Fibroblast of gingiva (primary cell): ENCODE data around the gene SINHCAF.
"Not testable (repeated sequence)": the region's sequence is repeated elsewhere in the genome, so short reads cannot be mapped to it uniquely, and the experiment has no call there.

Experiments
- DNase-seq: peaks from one replicate; pipeline ENCODE4 v3.0.0-alpha.2; 2011; ENCODE audit warnings: low read depth

The SINHCAF gene, protein sequence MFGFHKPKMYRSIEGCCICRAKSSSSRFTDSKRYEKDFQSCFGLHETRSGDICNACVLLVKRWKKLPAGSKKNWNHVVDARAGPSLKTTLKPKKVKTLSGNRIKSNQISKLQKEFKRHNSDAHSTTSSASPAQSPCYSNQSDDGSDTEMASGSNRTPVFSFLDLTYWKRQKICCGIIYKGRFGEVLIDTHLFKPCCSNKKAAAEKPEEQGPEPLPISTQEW

GRCh38 chr12:31325877-31326631 lies at the start of gene SINHCAF:
SINHCAF (minus strand) TSS chr12:31326150; CDS start chr12:31298204, 27,946 bp downstream.
- DNase-seq, result peak; percentile 97

GRCh38 chr12:31375422-31375821 lies 49.5 kb upstream of the SINHCAF start:
- DNase-seq, result not testable (repeated sequence)

DNA sequence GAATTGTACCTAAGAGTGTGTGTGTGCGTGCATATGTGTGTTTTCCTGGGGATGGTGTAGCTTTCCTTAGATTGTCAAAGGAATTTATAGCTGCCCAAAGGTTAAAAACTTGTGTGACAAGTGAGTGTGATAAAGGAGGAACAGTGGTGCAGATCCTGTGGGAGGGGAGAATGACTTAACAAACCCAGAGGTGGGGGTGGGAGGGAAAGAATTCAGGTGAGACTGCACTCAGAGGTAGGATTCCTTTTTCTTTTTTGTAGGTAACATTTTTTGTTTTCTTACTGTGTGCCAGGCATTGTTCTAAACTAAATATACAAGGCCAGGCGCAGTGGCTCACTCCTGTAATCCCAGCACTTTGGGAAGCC lies 45.3 kb upstream of the SINHCAF start:
- DNase-seq, result no peak

DNA sequence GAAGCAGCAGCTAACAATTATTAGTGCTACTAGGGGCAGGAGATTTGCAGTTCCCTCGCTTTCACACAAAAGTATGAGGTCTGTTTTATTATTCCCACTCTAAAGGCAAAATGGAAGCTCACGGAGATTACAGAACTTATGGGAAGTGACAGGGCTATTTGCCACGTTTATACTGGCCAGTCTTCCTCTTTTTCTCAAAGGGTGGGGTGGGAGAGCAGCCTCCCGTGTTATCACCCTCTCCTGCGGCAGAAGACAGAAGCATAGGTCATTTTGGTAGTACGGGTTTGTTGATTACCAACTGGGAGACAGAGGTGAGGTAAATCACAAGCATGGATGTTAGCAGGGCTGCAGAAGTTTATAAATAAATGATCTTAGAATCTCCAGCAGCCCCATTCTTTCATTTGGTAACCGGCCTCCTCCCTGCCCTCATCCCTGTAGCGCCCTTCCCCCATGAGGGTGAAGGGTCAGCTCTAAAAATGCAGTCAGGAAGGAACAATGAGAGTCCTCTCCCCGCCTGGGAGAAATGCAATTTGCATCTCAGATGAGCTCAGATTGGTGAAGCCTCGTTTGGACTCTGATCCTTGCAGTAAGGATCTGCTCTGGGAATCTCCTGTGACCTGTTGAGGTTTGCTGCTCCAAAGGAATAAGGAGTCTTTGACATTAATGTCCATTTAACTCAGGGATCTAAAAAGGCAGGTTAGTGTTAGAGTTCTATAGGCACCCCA lies 44.7 kb upstream of the SINHCAF start:
- DNase-seq, result no peak

GRCh38 chr12:31369712-31370521 lies 44.0 kb upstream of the SINHCAF start:
- peak; percentile 81 for DNase-seq

DNA sequence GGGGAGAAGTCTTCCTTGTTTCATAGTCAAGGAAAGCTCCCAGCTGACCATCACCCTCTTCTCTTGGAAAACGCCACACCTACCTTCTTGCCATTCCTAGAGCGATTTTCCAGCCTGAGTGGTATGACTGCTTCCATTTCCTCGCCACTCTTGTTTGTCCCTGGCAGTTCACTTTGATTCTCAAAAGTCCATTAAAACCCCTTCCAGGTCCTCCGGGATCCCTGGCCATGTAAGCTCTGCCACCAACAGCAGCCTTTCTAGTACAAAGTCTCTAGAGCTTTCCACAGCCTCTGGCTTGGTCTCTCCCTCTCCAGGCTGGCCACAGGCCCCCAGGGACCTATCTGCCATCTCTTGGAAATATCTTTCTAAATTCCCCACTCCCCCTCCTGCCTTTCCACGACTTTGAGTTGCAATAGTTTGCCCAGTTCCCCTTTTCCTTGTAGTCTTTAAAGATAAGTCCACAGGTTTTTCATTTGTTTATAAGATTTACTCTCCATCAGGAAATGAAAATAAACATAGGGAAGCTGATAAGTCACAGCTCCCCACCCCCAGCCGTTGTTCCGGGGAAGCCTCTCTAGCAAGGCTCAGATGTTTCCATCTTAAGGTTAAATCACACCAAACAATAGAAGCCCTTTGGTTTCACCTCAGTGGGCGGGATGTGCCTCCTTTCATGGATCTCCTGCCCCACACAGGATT lies 42.9 kb upstream of the SINHCAF start:
- no peak for DNase-seq

GRCh38 chr12:31366104-31366621 lies 40.2 kb upstream of the SINHCAF start:
- DNase-seq, result no peak

DNA sequence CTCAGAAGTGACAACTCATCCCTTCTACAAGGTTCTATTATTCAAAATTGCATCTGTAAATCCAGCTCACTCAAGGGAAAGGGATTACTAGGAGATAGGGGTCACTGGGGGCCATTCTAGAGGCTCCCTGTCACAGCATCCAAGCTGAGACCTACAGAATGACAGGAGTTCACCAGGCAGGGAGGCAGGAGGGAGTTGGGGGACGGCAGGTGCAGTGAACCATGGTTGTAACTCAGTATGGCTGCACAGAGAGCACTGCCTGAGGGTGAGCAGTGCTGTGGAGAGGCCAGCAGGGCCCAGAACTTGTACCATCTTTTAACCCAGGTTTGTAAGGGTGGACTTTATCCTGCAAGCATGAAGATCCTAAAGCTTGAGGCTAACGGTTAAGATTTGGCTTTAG lies 37.9 kb upstream of the SINHCAF start:
- DNase-seq, result no peak

DNA sequence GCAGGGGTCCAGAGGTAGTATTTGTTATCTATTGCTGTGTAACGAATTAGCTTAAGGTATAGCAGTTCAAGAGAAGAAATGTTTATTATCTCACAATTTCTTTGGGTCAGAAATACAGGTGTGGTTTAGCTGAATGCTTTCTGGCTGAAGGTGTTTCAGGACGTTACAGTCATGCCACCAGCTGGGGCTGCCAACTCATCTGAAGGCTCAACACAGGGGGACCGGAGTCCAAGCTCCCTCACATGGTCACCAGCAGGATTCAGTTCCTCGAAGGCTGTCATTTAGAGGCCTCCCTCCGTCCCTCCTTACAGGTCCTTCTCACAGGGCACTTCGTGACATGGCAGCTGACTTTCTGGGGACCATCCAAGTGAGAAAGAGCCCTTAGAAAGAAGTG lies 37.5 kb upstream of the SINHCAF start:
- no peak for DNase-seq

DNA sequence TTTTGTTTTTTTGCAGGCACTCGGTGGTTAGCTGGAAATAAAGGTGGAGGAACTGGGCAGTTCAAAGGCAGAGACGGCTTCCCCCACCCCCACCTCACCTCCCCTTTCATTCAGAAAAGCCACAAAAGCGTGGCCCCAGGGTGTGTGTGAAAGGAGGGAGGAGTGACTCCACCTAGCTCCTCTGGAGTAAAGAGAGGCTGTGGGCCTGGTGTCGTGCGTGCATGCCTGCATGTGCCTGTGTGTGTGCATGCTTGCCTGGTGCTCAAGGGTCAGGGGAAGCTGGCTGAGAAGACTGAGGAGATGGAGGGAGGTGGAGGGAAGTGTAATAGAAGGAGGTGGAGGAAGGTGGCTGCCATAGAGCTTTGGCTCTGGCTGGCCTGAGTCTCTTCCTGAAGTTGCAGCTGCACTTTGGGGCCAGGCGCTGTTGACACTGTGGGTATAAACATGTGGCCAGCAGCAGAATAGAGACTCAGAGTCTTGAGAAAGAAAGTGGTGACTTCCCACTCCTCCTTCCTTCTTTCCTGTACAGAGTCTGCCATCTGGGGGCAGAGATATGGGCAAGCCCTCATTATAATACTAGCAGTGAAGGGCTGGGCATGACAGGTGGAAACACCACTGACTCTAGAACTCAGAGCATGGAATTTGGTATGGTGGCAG lies 36.9 kb upstream of the SINHCAF start:
- no peak for DNase-seq

DNA sequence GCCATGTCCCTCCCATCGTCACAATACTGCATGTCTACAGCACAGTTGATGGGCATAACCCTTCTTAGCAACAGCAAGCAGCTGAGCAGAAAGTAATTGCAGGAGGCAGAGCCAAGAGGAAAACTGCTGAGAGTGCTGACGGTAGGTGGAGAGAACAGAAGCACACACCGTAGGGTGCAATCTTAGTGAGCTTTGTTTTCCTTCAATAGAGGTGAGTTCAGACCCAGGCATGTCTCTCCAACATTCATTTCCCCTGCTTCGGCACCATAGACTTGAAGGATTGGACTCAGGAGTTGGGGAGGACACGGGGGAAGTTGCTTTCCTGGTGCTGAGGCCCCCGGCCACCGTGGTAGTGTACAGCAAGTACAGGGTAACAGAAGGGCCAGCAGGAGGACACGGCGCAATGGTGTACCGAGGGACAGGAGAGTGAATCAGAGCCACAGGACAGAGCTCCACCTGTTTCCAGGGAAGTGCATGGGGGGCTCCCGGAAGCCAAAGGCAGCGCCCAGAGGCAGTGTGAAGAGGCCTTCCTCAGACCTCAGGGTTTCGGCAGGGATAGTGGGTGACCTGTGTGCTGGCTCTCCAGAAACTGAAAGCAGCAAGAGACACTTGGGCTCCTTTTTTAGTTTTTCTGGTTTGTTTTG lies 36.3 kb upstream of the SINHCAF start:
- DNase-seq, result no peak

DNA sequence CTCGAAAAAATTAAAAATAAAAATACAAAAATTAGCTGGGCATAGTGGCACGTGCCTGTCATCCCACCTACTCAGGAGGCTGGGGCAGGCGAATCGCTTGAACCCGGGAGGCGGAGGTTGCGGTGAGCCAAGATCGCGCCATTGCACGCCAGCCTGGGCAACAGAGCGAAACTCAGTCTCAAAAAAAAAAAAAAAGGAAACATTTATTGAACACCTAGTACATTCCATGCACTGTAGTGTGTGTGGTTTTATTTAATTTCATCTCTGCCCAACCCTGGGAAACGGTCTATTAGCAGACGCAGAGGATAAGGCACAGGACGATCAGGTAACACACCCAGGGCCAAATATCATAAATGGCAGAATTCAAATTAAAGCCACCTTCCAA lies 35.8 kb upstream of the SINHCAF start:
- DNase-seq, result no peak

DNA sequence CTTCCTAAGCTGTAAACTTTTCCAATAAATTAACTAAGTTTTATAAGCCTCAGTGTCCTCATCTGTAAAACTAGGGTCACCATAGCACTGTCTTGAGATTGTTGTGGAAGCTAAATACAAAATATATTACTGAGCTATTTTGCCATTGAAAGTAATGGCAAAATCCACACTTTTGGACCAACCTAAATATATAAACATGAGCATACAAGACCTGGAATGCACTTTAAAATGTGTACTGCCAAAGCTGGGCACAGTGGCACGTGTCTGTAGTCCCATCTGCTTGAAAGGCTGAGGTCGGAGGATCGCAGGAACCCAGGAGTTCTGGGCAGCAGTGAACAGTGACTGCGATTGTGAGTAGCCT lies 29.8 kb upstream of the SINHCAF start:
- no peak for DNase-seq

DNA sequence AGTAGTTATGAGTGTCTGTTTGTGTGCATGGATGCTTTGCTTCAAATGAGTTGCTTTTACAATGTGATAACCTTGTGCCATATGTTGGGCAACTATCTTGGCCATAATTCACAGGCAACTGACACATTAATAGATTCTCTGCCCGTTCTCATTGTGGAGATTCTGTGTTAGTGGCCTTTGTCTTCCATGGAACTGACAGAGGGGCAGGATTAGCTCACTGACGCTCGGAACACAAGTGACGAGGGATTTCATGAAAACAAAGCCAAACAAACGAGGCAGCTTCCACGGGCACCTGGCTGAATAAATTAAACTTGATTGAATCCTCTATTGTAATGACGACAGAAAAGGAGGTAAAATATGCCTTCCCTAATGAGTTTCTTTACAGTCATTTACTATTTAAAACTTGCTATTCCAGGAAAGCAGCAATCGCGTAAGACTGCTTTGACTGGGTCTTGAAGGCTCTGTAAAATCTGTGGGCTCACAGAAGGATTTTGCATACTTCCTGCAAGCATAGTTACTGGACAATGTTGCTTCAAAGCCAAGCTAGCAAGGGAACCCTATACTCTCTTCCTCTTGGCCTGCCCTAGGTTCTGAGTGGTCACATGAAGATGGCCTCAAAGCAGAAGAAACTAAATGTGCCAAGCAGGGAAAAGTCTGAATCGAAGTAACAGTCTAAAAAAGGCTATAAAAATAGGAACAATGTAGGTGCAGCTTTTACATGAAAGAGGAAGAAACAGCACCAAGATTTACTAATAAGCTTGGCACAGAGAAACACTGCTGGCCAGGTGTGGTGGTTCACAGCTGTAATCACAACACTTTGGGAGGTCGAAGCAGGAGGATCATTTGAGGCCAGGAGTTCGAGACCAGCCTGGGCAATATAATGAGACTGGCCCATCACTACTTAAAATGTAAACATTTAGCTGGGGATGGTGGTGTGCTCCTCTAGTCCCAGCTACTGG lies 28.1 kb upstream of the SINHCAF start:
- DNase-seq, result no peak

DNA sequence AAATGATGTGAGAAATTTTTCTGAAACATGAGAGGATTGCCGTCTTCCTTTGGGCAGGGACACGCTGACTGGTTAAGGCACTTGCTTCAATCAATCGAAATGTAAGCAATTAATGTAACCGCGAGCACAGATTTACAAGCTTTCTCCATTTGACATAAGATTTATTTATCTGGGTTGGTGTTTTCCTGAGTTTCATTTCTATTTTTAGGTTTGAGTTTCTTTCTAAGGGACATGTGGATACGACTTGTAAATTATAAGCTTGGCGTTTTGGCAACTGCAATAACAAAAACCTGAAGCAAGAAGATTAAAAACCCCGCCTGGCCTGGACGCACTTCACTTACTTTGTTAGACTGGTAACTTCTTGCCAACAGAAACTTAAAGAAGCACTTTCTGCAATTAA lies 20.3 kb upstream of the SINHCAF start:
- DNase-seq, result no peak

GRCh38 chr12:31343139-31343538 lies 17.2 kb upstream of the SINHCAF start:
- DNase-seq, result no peak

DNA sequence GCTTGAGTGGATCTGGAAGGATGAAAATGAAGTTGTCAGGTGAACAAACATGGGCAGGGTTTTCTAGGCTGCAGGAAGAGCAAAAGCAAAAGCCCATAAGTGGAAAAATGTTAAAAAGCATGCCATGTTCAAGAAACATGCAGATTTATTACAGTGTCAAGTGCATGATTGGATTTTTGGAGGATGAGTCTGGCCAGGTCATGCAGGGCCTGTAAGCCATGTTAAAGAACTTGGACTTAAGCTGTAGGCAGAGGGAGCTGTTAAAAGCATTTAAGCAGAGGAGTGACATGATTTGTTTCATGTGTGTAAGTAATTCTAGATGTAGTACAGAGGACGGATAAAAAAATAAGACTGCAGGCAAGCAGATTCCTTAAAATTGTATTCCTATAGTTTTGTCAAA lies 16.3 kb upstream of the SINHCAF start:
- DNase-seq, result no peak

DNA sequence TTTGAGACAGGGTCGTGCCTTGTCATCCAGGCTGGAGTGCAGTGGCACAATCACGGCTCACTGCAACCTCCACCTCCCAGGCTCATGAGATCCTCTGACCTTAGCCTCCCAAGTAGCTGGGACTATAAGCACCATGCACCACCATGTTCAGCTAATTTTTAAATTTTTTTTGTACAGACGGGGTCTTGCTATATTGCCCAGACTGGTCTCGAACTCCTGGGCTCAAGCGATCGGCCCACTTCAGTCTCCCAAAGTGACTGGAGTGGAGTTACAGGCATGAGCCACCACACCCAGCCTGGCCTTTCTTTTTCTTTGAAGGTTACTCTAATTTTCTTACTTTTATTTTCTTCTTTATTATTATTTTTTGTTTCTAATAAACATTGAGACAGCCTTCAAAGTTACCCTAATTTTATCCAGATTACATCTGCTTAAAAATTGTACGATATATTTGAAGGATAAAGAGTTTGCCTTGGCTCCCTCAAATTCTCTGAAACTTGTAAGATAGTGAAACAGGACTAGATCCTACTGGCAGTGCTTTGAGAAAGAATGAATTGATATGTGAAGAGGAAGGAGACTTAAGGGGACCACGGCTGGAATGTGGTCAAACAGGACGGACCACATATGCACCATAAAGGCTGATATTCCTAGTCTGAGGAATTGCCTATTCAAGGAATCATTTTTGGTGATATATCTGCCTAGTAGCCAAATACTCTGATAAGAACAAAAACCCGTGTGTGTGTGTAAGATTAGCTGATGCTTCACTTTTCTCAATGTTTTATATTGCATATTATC lies 14.1 kb upstream of the SINHCAF start:
- DNase-seq, result no peak

DNA sequence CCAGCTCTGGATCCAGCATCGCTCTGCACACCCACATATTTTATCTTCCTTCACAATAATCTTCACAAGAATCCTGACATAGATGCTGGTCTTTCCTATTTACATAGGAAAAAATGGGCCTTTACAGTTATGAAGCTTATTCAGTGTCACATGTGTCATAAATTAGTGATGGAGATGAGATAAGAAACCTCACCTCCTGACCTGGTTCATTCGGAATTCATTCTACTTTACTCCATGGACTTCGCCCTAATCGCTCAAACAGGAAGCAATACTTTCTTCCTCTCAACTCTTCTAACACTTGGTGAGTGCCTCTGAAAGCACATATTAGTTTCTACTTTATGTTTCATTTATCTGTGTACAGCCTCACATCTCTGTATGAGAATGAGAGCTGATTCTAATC lies 12.0 kb upstream of the SINHCAF start:
- DNase-seq, result no peak
